Measurements from ENCODE around the gene C22orf15. TPM values are rescaled to one million over a fixed set of nuclear protein-coding genes. Genes with fewer than 3 reads are reported as not detected.

The C22orf15 gene
- total RNA-seq, 1 experiment from 2014 or later, result 0.81 TPM

DNA sequence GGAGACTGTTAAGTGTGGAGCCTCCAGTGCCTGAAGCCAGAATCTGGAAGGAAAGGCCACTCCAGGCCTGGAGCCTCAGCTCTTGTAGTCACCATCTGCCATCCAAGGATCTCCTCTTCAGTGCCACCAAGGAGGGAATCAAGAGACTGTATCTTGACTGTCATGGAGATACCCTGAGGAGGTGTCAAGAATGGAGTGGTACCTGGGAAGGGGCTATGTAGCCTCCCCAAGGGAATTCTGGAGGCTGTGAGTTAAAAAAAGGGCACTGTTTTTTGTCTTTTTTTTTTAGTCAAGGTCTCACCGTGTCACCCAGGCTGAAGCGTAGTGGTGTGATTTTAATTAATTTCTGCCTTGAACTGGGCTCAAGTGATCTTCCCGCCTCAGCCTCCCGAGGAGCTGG lies 3.2 kb upstream of the C22orf15 start:
- no peak for DNase-seq
- no CpG with 5 or more reads among the region's 4 CpGs for WGBS (ENCODE audit: extremely low coverage, insufficient read length, low lambda C conversion rate)

More for the DNA sequence above, 3.2 kb upstream of the C22orf15 start:
- Mint-ChIP-seq H3K36me3 (ENCODE audit: insufficient read depth in 1 of 3, low read depth in 3 of 3) (no peaks in the 10 kb centered on the region; a peak in 2 of 7 replicates), H3K4me3 (no peak overlapping the region), H3K4me1 (peaks cover 20 to 32% of the 10 kb centered on the region in 2 experiments), H3K27ac (no peak overlapping the region), H3K27me3 (ENCODE audit: low read depth) (peaks cover 26% of the 10 kb centered on the region), H3K9me3 (no peaks in the 10 kb centered on the region)
- Histone ChIP-seq H4K91ac (ENCODE audit: insufficient read length, low read depth, low read length) (no peak overlapping the region), H3K79me2 (ENCODE audit: insufficient read depth, low read length) (no peaks in the 10 kb centered on the region), H3K4me2 (ENCODE audit: insufficient read depth, insufficient read length, low read length) (no peak overlapping the region), H2BK15ac (ENCODE audit: low read depth, low read length) (no peak overlapping the region), H2BK20ac (ENCODE audit: low read depth, low read length, poor library complexity, severe bottlenecking) (no peak overlapping the region), H3K4me1 (ENCODE audit: insufficient read depth, low read length) (peaks cover 4% of the 10 kb centered on the region; the same call in 1 of the 2 replicates), H3K14ac (ENCODE audit: insufficient read depth, low read length) (no peak overlapping the region), H2AFZ (ENCODE audit: low read length) (no peak overlapping the region), H4K5ac (ENCODE audit: insufficient read length, low read depth, low read length) (no peak overlapping the region), H3K56ac (ENCODE audit: insufficient read length, low read depth, low read length) (no peak overlapping the region), H3K23ac (ENCODE audit: insufficient read length, low read depth, low read length) (no peak overlapping the region), H3K9ac (ENCODE audit: extremely low read depth, insufficient read length, low read length) (no peak overlapping the region), H3K27me3 (ENCODE audit: insufficient read depth, low read length) (no peaks in the 10 kb centered on the region), H3K18ac (ENCODE audit: insufficient read length, low read depth, low read length) (no peak overlapping the region), H2AK5ac (ENCODE audit: insufficient read length, low read length) (no peak overlapping the region), H3T11ph (ENCODE audit: low read length) (no peak overlapping the region), H3K4ac (ENCODE audit: low read depth, low read length) (no peak overlapping the region), H2BK12ac (ENCODE audit: insufficient read length, low read depth, low read length) (no peak overlapping the region), H3K23me2 (ENCODE audit: insufficient read length, low read depth, low read length, poor library complexity, severe bottlenecking) (no peaks in the 10 kb centered on the region), H3K79me1 (ENCODE audit: insufficient read depth, low read depth, low read length, poor library complexity, severe bottlenecking) (no peaks in the 10 kb centered on the region), H2BK120ac (ENCODE audit: low read depth, low read length, poor library complexity, severe bottlenecking) (no peak overlapping the region), H3K9me3 (ENCODE audit: control insufficient read depth, low read depth, low read length) (no peaks in the 10 kb centered on the region), H2BK5ac (ENCODE audit: insufficient read length, low read length) (no peak overlapping the region), H4K8ac (replicated peaks; ENCODE audit: insufficient read length, low read depth, low read length) (no peak overlapping the region), H4K20me1 (ENCODE audit: control insufficient read depth, insufficient read depth, insufficient read length) (no peaks in the 10 kb centered on the region), H3K27ac (ENCODE audit: insufficient read length, low read depth, low read length) (no peak overlapping the region)
- TF ChIP-seq, protein P1, sequence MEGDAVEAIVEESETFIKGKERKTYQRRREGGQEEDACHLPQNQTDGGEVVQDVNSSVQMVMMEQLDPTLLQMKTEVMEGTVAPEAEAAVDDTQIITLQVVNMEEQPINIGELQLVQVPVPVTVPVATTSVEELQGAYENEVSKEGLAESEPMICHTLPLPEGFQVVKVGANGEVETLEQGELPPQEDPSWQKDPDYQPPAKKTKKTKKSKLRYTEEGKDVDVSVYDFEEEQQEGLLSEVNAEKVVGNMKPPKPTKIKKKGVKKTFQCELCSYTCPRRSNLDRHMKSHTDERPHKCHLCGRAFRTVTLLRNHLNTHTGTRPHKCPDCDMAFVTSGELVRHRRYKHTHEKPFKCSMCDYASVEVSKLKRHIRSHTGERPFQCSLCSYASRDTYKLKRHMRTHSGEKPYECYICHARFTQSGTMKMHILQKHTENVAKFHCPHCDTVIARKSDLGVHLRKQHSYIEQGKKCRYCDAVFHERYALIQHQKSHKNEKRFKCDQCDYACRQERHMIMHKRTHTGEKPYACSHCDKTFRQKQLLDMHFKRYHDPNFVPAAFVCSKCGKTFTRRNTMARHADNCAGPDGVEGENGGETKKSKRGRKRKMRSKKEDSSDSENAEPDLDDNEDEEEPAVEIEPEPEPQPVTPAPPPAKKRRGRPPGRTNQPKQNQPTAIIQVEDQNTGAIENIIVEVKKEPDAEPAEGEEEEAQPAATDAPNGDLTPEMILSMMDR (conservative IDR thresholded peaks at IDR 0.05), result no peak
